Activated naive CD4-positive, alpha-beta T cell treated with anti-CD3 and anti-CD28 coated beads, Interleukin-2, amount 50 U/mL, for 72 hours (primary cell): ENCODE data around the gene SNX22. TPM values are rescaled to one million over a fixed set of nuclear protein-coding genes. Genes with fewer than 3 reads are reported as not detected.

Experiments used
- ATAC-seq, 2 donors: fragments of 150-1000 bp; cut with Tn5 transposase; 2 replicates each; pipeline ENCODE4 v1.10.0; 2021; ENCODE audit warnings: mild to moderate bottlenecking in 2 of 2, moderate library complexity in 2 of 2
- DNase-seq, 2 donors: peaks; one replicate each; pipeline ENCODE4 v3.0.0; 2021 to 2022; ENCODE audit warnings: low spot score in 2 of 2
- H3K27ac Mint-ChIP-seq, 2 donors: one replicate each; pipeline ENCODE4 v1.8.0; 2022; ENCODE audit warnings: mild to moderate bottlenecking in 2 of 2, mixed read lengths in 2 of 2
- H3K36me3 Mint-ChIP-seq, 2 donors: one replicate each; pipeline ENCODE4 v1.8.0; 2022; ENCODE audit warnings: mixed read lengths in 2 of 2
- H3K9me3 Mint-ChIP-seq, 2 donors: one replicate each; pipeline ENCODE4 v1.8.0; 2022; ENCODE audit warnings: mixed read lengths in 2 of 2
- total RNA-seq, 2 donors: library from RNA; stranded (reverse); gene quantifications; one replicate each; pipeline ENCODE4 v1.2.3, GENCODE V29; 2022

Gene SNX22
- total RNA-seq, 2 donors from 2014 or later = 0.16 to 1.7 TPM

DNA sequence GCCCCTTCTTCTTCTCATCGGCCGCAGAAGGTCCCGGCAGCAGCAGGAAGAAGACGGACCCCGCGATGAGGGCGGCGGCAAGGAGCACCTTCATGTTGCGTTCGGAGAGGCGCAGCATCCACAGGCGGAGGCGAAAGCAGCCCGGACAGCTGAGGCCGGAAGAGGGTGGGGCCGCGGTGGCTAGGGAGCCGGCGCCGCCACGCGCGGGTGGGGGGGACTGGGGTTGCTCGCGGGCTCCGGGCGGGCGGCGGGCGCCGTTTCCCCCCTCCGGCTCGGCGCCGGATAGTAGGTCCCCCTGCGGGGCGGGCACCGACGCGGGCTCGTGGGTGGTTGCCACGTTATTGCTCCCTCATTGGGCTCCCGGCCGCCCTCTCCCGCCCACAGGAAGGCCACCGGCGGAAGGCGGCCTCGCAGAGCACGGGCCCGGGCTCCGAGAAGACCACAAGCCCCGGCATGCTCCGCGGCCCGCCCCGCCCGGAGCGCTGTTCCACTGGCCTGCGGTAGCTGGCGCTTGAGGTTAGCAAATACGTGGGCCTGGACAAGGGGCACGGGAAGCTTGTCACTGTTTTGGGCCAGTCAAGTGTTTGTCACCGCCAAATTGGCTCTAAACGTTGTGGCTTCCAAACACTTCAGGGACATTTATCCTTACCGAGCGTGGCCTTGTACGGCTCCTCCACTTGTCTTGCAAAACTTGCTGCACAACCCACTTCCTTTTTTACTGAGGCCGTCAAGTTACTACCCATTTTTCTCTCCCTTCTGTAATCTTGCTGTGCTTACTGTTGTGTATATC is 11.5 kb downstream of the SNX22 start, which contains the start of gene PPIB:
Gene PPIB (minus strand): TSS at position 154 of the 790 bp plus-strand sequence. CDS start 36 bp downstream, at position 118.
- peak; percentile 93 to 95 for ATAC-seq

DNA sequence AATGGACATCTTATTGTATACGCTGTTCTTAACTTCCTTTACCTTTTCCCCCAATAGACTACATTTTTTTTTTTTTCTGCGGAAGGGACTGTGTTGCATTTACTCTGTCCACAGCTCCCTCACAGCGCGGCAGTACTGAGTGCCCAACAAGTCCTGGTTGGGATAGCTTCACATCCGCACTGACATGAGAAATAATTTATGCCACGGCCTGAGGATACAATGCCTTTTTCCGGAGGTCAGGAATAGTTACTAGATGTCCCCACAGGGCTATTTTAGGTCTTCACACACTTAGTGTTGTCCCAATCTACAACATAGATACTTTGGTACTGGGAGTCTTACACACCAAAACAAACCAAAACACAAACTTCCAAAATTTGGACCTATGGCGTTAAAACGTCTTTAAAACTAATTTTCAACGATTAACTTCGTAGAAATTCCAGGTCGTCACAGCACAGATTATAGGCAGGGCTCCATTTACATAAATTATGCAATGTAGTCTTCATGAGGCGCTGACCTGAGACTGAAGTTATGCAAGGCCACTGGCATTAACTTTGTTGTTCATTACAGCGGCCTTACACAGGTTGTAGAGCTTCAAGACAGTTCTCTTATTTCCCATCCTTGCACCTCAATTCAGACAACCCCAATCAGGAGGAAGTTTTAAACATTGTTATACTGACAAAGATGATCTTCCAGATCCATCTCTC is 12.3 kb downstream of the SNX22 start:
- no peak for DNase-seq

More for the DNA sequence above, 11.5 kb downstream of the SNX22 start, which contains the start of gene PPIB:
- Mint-ChIP-seq H3K27ac (peak within 1 kb of the TSS; percentile 92 to 98), H3K9me3 (no peaks in the 10 kb centered on the region), H3K36me3 (peaks cover 27 to 34% of the 10 kb centered on the region in 2 donors)
- DNase-seq = peak; percentile 96 to 99

DNA sequence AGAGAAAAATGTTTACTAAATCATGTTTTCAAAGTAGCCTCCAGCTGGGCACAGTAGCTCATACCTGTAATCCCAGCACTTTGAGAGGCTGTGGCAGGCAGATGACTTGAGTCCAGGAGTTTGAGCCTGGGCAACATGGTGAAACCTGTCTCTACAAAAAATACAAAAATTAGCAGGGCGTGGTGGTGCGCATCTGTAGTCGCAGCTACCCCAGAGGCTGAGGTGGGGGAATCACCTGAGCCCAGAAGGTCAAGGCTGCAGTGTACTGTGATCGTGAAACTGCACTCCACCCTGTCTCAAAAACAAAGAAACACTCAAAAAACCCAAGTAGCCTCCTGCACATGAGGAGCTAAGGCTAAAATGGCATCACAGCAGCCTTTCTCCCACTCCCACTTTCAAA is 12.9 kb downstream of the SNX22 start:
- Mint-ChIP-seq H3K27ac (peak overlapping the region; percentile 74 to 92), H3K36me3 (peaks cover 18 to 23% of the 10 kb centered on the region in 2 donors), H3K9me3 (no peaks in the 10 kb centered on the region)
- no peak for ATAC-seq
- DNase-seq = no peak

More for the DNA sequence above, 12.3 kb downstream of the SNX22 start:
- H3K27ac Mint-ChIP-seq = peak overlapping the region; percentile 92 to 94
- peak in 1 of 2 donors; percentile 0 for ATAC-seq
- peaks cover 21 to 26% of the 10 kb centered on the region in 2 donors for H3K36me3 Mint-ChIP-seq
- H3K9me3 Mint-ChIP-seq = no peaks in the 10 kb centered on the region

DNA sequence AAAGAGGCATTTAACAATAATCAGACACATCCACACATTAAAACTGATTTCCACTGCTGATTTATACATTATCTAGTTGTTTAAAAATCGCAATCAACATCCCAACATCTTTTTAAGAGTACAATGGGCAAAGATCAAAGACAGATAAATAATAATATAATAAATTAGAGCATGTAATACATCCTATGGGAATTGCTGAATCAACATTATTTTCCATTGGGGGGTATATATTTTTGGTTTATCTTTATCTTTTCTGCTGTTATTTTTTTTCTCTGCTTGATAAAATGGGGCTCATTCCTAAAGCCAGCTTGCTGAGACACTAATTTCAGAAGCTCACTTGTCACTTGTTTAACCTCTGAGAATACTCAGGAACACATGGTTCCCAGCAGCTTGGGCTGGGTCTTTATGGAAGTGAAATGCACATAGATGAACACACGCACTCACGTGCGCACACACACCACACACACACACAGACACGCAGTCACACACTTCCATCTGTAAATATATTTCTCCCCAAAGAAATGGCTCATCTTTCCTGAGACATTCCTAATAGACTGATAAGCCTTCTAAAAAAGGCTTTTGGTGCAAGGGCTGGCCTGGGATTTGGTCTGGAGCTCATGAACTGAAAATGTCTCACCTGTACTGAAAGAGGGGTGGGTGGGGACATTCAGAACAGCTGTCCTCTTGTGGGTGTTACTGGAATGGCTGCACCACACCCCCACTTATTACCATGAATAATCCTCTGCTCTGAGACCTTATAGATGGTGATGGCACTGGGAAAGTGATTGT is 14.8 kb downstream of the SNX22 start:
- Mint-ChIP-seq H3K27ac (peak overlapping the region in 1 of 2 donors; percentile 8), H3K36me3 (peaks cover 9 to 14% of the 10 kb centered on the region in 2 donors), H3K9me3 (no peaks in the 10 kb centered on the region)
- DNase-seq = no peak
- no peak for ATAC-seq

DNA sequence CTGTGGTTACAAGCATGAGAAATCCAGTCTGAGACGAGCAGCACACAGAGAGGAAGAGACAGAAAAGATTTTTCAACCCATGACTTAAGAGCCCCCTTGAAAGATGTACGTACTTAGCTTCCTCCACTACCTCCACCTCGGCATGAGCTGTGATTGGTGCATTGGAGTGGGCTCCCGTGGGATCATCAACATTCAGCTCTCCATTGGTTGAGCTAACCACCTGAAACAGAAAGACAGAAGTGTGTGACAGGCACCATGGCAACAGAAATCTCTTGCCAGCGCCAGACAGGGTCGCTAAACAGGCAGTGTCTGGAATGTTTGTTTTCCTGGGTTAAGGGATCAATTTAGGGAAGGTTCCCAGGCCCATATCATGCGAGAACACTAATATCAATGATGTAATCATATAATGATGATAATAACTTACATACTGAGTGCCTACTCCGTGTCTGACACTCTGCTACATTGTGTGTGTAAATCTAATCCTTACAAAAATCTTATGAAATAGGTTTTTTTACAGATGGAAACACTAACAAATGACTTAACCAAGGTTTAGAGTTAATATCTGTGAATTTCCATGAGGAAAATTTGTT is 28.8 kb downstream of the SNX22 start:
- no peak for ATAC-seq
- no peak for DNase-seq
- Mint-ChIP-seq H3K36me3 (no peaks in the 10 kb centered on the region), H3K27ac (peak overlapping the region in 1 of 2 donors; percentile 58), H3K9me3 (no peaks in the 10 kb centered on the region)

DNA sequence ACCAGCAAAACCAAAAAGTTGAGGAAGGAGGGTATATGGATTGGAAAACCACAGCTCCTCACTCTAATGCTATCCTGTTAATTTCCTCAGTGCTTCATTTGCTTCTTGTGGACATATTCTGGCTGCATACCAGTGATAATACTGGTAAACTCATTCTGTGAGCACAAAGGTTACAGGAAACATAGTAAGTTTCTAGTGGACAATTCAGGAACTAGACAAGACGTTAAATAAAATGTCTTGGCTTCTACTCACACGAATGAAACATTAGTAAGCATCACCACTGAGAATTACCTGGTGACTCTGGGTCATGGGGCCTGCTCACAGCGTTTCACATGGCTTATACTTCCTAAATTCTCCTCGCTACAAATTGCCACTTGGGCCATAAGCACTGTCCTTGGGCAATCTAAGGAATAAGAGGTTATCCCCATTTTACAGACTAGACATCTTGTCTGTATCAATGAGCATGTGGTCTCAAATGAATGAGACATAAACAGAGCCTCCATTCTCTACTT is 31.4 kb downstream of the SNX22 start:
- no peak for DNase-seq
- Mint-ChIP-seq H3K9me3 (no peaks in the 10 kb centered on the region), H3K27ac (no peak overlapping the region), H3K36me3 (no peaks in the 10 kb centered on the region)
- ATAC-seq = no peak

DNA sequence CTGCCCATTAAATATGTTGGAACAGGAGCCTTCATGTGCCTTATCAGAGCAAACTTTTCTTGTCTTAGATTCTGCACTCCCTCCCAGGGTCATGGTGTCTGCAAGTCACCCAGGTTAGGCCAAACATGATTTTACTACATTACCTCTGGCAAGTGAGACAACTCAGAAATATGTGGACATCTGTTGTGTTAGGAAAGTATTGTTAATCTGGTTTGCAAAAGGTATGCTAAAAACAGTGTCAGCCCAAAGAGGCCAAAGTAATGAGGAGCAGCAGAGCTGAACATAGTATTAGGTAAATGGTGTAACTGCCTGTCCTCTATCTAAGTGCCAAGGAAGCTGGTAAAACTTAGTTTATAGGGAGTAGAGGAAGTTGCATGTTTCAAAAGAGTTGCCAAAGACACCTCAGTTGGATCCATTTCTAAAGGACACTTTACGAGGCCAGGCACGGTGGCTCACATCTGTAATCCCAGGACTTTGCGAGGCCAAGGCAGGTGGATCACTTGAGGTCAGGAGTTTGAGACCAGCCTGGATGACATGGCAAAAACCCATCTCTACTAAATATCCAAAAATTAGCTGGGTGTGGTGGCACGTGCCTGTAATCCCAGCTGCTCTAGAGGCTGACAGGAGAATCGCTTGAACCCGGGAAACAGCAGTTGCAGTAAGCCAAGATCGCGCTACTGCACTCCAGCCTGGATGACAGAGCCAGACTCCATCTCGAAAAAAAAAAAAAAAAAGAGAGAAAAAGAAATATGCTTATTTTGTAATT is 33.8 kb downstream of the SNX22 start:
- peaks cover 0 to 5% of the 10 kb centered on the region in 2 donors for H3K36me3 Mint-ChIP-seq
- ATAC-seq (no peak), DNase-seq (no peak)
- no peaks in the 10 kb centered on the region for H3K9me3 Mint-ChIP-seq
- no peak overlapping the region for H3K27ac Mint-ChIP-seq

DNA sequence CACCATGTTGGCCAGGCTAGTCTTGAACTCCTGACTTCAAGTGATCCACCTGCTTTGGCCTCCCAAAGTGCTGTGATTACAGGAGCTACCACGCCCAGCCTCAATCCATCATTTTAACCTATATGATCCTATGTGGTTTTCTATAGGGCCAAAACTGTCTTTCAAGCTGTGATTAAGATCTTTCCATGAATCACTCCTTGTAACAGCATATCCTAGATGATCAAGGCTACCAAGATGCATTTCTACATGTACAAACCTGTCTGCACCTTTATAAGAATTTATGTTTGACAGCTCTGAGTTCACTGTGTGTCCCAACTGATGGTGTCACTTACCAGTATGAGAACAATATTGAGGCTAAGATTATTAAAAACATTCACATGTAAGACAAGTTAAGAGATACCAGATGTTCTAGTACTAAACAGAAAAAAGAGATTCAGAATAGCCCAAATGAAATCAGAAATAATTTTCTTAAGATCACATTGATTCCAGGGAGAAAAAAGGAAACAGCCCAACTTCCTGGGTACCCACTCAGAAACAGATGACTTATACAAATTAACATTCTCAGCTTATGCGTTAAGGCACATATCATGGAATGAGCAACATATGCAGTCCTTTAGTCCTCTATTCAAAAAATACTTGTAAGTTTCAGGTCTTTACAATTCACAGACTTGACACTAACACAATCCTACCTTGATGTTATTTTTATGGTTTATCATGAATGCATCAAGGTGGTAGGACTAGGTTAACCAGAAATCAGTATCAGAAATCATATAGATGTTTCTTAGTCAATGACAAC is 36.1 kb downstream of the SNX22 start:
- Mint-ChIP-seq H3K27ac (peak overlapping the region; percentile 72 to 78), H3K9me3 (no peaks in the 10 kb centered on the region), H3K36me3 (peaks cover 0 to 5% of the 10 kb centered on the region in 2 donors)
- no peak for DNase-seq
- ATAC-seq = peak; percentile 39 to 64

DNA sequence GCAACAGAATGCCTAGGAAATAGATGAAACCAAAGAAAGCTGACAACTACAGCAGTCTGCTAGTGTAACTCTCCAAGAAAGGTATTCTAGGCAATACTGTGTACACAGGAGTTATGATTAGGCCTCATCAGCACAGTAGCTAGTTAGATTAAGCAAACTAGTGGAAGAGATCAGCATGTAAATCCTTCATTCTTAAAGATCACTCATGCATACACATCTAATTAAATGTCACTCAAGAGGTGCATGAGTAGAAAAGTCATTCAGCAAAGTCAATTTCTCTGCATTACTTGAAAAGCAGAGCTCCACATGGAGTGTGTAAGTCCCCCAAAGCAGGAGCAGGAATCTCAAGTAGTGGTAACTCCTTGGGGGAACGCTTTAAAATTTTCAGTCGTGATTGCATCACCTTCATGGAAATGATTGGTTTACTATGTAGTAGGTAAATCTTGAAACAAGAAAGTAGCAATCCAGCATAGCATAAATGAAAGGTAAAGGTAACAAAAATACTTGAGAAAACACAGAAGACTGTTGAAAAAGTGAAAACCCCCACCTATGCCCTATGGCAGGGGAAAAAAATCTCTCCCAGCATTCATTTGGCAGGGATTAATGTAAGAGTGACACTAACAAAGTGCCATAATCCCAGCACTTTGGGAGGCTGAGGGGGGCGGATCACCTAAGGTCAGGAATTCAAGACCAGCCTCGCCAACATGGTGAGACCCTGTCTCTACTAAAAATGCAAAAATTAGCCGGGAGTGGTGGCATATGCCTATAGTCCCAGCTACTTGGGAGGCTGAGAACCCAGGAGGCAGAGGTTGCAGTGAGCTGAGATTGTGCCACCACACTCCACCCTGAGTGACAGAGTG is 40.7 kb downstream of the SNX22 start:
- no peak overlapping the region for H3K27ac Mint-ChIP-seq
- no peak for ATAC-seq
- peaks cover 0 to 5% of the 10 kb centered on the region in 2 donors for H3K36me3 Mint-ChIP-seq
- no peaks in the 10 kb centered on the region for H3K9me3 Mint-ChIP-seq
- DNase-seq = no peak

DNA sequence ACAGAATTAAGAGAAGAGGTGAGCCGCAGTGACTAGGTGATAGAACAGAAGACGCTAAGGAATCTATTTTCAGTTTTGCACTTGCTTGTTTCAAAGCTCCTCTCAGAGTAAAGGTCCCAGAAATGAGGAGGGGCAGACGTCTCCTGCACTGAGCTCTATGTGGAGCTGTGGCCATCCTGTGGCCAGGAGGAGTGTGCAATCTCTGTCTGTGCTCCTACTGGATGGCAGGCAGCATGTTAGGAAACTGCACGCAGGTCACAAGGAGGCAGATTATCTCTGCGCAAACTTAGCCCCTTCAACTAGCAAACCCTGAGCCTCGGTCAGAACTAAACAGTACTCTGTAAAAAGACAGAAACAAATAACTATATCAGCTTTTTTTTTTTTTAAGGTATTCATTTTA is 42.4 kb downstream of the SNX22 start:
- Mint-ChIP-seq H3K36me3 (no peaks in the 10 kb centered on the region), H3K27ac (no peak overlapping the region), H3K9me3 (no peaks in the 10 kb centered on the region)
- DNase-seq = no peak
- no peak for ATAC-seq

DNA sequence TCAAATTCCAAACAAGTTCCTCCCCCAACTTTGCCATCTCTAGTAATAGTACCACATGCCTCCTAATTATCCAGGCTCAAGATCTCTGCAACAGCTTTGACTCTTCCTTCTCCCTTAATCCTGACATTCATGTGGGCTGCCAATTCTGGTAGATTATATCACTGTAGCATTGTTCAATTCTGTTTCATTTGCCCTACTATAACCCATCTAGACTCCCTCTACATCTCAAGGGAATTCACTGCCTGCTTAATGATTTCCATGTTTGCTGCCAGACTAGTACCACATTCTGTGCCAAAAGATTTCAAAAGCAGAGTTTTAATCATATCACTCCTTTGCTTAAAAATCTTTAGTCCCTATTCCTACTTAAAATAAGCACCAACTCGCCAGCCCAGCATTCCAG is 45.9 kb downstream of the SNX22 start:
- H3K27ac Mint-ChIP-seq = no peak overlapping the region
- no peak for ATAC-seq
- no peak for DNase-seq
- no peaks in the 10 kb centered on the region for H3K9me3 Mint-ChIP-seq
- no peaks in the 10 kb centered on the region for H3K36me3 Mint-ChIP-seq

DNA sequence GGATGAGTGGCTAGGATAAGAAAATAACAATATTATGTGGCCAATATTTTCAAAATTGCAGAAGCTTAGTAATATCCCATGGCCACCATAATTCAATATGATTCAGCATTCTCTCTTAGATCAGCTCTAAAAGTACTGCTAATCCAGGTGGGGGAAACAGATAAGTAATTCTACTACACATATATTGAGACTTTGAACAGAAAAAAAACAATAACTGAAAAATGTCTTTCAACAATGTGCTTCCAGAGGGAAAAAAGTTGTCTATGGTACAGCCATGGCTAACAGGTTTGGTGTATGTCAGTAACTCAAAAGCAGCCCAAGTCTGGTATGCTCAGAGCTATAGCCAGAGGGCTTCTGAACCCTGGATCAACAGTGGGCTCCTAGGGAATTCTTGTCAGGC is 53.7 kb downstream of the SNX22 start:
- no peaks in the 10 kb centered on the region for H3K36me3 Mint-ChIP-seq
- DNase-seq (no peak), ATAC-seq (no peak)

More for the DNA sequence above, 53.7 kb downstream of the SNX22 start:
- H3K27ac Mint-ChIP-seq = peak overlapping the region in 1 of 2 donors; percentile 34
- no peaks in the 10 kb centered on the region for H3K9me3 Mint-ChIP-seq
